NB4 (cell line): ENCODE results near the gene HOXC13.

ENCODE experiments used
- CTCF ChIP-seq: IDR thresholded peaks from one replicate; pipeline ENCODE4 v1.5.1; 2012; ENCODE audit warnings: low read depth, low read length
- MAX ChIP-seq: IDR thresholded peaks from 2 replicates; pipeline ENCODE4 v1.6.1; 2011; ENCODE audit warnings: low read depth, low read length
- POLR2A ChIP-seq: IDR thresholded peaks from 2 replicates; pipeline ENCODE4 v1.6.1; 2011; ENCODE audit warnings: mild to moderate bottlenecking; ENCODE audit not compliant: insufficient read length; ENCODE audit errors: extremely low read depth

- TF ChIP-seq CTCF (no peak), MAX (no peak), POLR2A (no peak)
Observed at GRCh38 chr12:53994009-53994263, 55.3 kb downstream of the HOXC13 start.
